ENCODE measurements around the gene SPRTN.
"Not testable (repeated sequence)": the region's sequence is repeated elsewhere in the genome, so short reads cannot be mapped to it uniquely, and the experiment has no call there.

Gene SPRTN

DNA sequence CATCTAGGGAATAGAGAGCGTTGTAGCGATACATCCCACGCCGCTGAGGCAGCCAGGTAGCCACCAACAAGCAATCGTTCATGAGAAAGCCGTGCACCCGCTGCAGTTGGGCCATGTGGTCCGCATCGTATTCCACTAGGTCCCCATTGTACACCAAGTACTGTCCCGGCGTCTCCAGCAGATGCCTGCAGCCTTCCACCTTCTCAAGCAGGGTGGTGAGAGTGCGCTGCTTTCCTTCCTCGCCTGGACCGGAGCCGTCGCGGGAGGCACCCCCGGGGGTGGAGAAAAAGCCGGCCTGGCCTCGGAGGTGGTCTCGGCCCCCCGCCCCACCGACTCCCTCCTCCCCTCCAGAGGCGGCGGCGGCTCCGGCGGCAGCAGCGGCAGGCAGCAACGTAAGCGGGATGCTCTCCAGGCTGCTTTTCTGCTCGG lies 1.0 kb upstream of the SPRTN start:
- DNase-seq: no peak

- peak; percentile 93 to 99 (median 99) for DNase-seq
Observed at GRCh38 chr1:231337472-231338269, 422 bp upstream of the SPRTN start, which contains the start of gene EXOC8. Gene EXOC8, minus strand, starts transcription at chr1:231337852. Its CDS starts 107 bp downstream, at chr1:231337745.

DNA sequence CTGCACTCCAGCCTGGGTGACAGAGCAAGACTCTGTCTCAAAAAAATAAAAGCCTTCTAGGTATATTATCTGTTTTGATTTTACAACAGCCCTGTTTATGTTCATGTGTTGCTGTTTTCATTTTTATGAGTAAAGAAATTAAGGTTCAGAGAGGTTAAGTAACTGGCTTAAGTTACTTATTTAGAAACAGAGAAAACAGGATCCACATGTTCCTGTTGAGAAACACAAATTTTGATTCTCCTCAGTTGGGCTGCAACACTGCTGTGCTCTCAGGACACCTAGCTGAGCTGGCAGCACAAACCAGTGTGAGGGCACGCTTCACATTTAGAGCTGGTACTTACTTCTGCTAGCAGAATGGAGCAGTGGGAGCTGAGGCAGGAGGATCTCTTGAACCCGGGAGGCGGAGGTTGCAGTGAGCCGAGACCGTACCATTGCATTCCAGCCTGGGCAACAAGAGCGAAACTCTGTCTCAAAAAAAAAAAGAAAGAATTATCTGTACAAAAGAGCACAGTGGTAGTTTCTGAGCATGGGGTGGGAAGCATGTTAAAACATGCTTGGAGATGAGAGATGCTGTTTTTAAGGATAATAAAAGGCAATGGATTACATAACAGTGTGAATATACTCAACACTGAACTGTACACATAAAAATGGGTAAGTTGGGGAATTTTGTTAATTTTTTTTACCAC lies 2.4 kb downstream of the SPRTN start:
- DNase-seq: no peak

GRCh38 chr1:231347961-231348360 lies 9.9 kb downstream of the SPRTN start:
- no peak for DNase-seq

- DNase-seq: no peak
Observed at GRCh38 chr1:231348442-231348841, 10.3 kb downstream of the SPRTN start.

DNA sequence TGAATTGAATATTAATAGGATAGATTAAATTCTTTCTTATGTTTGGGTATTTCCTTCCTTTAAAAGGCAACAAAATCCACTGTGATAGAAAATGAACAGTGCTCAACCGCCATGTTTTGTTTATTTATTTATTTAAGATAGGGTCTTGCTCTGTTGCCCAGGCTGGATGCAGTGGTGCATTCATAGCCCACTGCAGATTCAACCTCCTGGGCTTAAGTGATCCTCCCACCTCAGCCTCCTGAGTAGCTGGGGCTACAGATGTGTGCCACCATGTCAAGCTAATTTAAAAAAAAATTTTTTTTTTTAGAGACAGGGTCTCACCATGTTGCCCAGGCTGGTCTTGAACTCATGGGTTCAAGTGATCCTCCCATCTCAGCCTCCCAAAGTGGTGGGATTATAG lies 10.8 kb downstream of the SPRTN start:
- DNase-seq: not testable (repeated sequence)

- no peak for DNase-seq
Observed at GRCh38 chr1:231351816-231352215, 13.7 kb downstream of the SPRTN start.

GRCh38 chr1:231353086-231353485 lies 15.0 kb downstream of the SPRTN start:
- DNase-seq: no peak

DNA sequence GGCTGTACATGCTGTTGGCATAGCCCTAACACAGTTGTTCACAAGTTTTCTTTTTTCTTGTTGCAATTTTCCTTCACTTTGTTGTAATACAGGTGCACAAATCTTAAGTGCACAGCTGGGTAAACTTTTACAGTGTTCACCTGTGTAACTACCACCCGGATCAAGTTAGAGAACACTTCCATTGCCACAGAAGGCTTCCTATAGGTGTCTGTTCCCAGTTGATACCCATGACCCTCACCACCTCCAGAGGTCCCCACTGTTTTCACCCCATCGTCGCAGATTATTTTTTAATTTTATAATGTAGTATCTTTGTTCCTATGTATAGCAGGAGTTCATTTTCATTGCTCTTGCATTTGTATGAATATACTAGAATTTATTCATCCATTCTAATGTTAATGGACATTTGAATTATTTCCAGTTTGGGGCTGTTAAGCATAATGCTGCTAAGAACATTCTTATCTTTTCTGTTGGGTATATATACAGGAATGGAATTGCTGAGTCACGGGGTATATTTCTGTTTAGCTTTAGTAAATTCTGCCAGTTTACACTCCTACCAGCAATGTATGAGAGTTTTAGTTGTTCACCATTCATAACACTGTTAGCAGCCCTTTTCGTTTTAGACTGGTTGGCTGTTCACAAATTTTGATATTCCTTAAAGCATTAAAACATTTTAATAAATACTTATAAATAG lies 16.4 kb downstream of the SPRTN start:
- DNase-seq: no peak

GRCh38 chr1:231355171-231355570 lies 17.1 kb downstream of the SPRTN start:
- no peak for DNase-seq

DNA sequence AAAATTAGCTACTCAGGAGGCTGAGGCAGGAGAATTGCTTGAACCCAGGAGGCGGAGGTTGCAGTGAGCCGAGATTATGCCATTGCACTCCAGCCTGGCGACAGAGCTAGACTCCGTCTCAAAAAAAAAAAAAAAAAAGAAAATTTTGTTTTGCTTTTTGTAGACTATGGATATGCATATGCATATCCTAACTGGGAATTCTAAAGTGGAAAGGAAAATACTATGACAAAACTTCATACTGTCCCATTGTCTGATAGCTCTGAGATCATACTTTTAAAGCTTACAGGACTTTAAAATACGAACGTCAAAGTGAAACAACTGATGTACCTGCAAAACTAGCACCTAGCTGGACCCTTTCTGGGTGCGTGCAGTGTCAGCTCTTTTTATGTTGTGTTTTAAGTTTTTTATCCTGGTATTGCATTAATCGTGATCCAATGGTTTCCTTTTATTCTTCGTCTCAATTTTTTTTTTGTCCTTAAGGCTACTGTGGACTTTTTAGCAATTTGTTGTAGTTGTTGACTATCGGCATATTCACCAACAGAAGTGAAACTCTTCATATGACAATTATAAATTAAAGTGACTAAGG lies 19.2 kb downstream of the SPRTN start:
- no peak for DNase-seq

DNA sequence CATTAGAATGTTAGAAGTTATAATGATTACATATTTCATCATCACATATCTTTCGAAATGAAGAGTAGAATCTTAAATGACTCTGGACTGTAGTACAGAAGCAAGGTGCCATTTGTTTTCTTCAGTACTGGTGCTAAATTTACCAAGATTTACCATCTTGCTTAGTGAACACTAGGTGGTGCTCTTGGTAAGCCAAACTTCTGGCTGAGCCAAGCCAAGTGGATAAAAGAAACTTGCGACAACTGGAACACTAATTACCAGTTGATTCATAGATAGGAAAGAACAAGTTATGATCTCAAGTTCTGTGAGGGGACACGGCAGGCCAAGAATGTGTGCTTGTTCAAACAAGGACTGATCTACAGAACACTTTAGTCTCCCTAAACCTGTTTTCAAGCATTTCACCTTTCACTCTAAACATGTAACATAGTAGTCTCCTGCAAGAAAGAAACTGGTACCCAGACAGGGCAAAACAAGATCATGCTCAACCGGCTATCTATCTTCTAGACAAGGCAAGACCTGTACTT lies 19.8 kb downstream of the SPRTN start:
- peak; percentile 25 to 71 (median 44) for DNase-seq

GRCh38 chr1:231359113-231359512 lies 21.0 kb downstream of the SPRTN start:
- no peak for DNase-seq

DNA sequence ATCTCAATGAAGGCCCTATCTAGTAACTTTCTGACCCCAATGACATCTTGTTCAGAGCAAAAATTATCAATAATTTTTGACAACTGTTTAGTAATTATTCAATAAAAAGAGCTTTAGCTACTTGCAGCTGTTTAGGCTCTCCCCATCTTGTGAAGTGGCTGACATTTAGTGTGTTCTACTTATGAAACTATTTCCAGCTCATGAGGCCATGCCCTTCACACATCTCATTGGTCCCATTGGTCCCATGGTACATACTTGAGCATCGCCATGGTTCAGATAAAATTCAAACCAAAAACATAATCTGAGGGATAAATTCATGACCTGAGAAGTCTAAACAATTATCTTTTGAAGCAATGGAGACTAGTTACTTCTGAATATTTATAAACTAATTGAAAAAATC lies 24.2 kb downstream of the SPRTN start:
- no peak for DNase-seq

GRCh38 chr1:231363624-231364023 lies 25.5 kb downstream of the SPRTN start:
- no peak for DNase-seq

DNA sequence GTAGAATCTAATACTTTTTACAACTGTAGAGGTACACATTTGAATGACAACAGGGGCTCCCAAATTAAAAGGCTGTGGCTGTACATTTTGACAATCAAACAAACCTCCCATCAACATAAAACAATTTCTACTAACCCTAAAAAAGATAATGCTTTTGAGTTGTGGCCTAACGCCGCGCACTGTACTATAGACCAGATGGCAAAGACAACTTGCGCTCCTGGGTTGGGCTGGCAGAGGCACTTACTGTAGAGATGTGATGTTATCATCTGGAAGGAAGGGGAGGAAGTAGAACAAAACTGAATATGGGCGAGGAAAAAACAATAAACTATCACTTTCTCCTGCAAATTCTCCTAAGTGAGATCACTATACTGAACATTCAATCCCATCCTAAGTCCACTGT lies 26.1 kb downstream of the SPRTN start:
- DNase-seq: no peak

DNA sequence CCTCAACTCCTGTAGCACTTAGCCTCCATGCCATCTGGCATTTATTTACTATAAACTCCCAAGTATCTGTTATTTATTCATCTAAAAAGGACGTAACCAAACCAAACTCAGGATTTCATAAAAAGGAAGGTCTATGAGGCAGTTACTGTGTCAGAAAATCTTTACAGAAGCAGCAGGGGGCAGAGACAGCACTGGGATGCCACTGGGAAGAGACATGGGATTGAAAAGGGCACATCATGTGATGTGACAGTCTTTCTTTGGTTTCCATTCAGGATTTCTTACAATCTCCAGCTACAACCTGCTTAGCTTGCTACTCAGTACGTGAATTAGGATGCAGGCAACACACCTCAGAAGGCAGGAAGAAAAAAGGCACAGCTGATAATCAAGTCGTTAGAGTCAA lies 31.2 kb downstream of the SPRTN start:
- no peak for DNase-seq

DNA sequence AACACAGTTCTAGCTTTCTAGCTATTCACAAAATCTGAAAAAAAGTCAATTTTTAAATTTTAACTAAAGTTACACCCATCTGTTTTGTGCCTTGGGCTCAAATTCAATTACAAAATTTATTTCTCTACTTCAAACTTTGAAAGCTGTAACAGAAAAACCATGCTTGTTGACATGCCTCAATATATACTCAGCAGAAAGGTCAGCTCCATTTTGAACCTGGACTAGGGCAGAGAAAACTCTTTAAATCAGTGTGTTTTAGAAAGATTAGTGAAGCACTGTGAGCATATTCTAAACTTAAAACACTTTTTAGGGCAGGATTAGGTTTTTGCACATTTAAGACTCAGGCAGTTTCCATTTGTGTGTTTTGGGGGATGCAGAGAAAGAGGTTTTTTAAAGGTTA lies 34.4 kb downstream of the SPRTN start:
- no peak for DNase-seq

GRCh38 chr1:231374394-231374793 lies 36.3 kb downstream of the SPRTN start:
- no peak for DNase-seq

DNA sequence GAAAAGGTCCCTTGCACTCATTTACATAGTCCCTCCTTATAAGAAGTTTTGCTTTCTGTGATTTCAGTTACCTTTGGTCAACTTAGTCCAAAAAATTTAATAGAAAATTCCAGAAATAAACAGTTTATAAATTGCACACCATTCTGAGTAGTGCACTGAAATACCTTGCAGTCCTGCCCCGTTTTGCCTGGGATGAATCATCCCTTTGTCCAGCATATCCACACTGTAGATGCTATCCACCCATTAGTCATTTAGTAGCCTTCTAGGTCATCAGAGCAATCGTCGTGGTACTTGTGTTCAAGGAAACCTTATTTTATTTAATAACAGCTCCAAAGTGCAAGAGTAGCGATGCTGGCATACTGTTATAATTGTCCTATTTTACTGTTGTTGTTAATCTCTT lies 38.0 kb downstream of the SPRTN start:
- no peak for DNase-seq

GRCh38 chr1:231376875-231377549 lies 38.9 kb downstream of the SPRTN start:
- DNase-seq: no peak

DNA sequence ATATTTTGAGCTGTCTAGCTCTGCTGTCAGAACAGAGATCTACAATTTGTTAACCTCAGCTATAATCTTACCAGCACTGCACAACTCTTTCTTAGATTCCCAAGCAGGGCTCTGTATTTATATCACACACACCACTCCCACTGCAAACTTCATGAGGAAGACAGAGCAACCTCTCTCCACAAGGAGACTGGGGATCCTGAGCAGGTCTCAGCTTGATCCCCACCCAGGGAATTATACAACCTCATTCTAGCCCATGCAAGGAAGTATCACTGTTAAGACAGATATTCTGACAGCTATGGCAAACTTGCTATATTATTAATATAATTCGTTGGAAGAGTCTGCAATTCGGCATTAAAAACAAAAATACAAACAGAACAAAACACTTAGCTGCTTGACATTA lies 43.6 kb downstream of the SPRTN start:
- no peak for DNase-seq

DNA sequence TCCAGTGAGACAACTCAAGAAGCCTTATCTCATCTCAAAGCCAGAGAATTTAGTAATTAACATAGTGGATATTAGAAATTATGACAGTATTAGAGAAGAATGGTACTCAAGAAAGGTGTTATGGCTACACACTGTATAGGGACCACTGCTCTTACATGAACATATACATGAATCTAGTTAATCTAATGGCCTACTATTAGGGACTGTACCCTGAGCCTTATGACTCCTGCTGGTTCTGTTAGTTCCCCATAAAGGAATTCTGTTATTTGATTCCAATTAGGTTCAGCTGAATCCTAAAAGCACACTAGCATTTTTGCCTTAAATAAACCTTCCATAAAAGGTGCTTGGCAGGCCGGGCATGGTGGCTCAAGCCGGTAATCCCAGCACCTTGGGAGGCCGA lies 44.3 kb downstream of the SPRTN start:
- DNase-seq: no peak
